HG03135 (cell line): ENCODE results near the gene SLC6A19.
"Not testable (repeated sequence)": the region's sequence is repeated elsewhere in the genome, so short reads cannot be mapped to it uniquely, and the experiment has no call there.

Source experiments
- ATAC-seq: cut with Tn5 transposase; IDR thresholded peaks from one replicate; pipeline ENCODE4 v1.9.1; 2021; ENCODE audit warnings: mild to moderate bottlenecking, moderate library complexity; ENCODE audit not compliant: unreplicated experiment

The SLC6A19 gene

DNA sequence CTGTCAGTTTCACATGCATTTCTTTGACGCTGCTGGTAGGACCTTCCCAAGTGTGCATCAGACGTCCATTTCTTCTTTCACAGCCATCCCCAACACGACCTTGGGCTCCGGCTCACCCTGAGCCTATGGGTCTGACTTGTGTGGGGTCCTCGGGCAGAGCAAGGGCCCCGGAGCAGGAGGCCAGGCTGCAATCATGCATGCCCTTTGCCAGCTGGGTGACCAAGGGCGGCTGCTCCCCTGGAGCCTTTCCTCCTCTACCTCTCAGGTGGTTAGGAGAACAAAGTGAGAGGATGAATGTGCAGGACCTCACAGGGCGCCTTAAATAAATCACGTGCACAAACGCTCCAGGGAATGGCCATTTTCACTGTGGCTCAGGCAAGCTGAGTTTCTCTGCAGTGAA, 60.2 kb downstream of the SLC6A19 start:
- ATAC-seq = no peak

DNA sequence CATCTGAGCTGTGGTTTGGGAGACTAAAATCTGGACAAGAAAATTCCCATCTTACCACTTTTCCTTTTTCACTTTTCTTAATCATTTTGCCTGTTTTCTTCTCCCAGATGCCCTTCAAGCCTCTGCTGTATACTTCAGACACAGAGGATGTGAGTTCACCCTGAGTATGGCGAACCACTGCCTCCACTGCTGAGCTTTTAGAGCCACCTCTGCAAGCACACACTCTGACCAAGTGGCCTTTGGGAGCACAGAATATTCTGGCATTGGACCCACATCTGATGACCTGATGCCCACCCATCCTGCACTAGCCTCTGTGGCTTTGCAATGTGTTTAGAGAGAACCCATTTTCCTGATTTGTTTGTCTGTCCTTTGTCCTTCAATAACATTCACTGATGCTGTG, 61.0 kb downstream of the SLC6A19 start:
- ATAC-seq = no peak

DNA sequence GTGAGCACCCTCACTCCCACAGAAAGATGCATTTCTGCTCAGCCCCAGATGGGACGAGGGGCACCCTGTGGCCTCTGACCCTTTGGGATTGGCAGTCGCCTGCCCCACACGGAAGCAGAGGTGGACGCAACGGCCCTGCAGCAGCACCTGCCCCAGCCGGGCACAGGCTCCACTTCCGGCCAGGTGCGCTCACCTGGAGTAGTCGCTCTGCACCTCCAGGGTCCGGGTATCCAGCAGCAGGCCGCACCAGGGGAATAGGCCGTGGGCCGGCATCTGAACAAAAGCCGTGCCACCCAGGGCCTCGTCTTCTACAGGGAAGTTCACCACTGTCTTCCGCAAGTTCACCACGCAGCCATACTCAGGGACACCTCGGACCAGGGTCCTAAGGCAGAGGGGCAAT, 62.8 kb downstream of the SLC6A19 start:
- no peak for ATAC-seq

DNA sequence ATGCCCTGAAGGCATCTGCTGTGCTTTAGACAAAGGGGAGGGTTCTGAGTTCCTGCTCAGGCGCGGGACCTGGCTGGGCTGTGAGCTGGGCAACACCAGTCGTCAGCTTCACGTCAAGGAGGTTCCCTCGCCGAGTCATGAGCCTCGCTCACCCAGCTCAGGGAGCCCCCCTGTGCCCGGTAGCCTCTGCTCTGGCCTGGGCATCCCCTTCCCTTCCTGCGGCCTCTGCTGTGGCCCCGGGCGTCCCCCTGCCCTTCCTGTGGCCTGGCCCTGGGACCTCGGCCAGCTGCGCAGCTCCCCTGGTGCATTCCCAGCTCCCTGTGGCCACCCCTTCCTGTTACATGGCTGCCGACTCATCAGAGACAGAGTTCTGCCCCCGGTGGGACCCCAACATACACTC, 63.6 kb downstream of the SLC6A19 start:
- ATAC-seq = no peak

DNA sequence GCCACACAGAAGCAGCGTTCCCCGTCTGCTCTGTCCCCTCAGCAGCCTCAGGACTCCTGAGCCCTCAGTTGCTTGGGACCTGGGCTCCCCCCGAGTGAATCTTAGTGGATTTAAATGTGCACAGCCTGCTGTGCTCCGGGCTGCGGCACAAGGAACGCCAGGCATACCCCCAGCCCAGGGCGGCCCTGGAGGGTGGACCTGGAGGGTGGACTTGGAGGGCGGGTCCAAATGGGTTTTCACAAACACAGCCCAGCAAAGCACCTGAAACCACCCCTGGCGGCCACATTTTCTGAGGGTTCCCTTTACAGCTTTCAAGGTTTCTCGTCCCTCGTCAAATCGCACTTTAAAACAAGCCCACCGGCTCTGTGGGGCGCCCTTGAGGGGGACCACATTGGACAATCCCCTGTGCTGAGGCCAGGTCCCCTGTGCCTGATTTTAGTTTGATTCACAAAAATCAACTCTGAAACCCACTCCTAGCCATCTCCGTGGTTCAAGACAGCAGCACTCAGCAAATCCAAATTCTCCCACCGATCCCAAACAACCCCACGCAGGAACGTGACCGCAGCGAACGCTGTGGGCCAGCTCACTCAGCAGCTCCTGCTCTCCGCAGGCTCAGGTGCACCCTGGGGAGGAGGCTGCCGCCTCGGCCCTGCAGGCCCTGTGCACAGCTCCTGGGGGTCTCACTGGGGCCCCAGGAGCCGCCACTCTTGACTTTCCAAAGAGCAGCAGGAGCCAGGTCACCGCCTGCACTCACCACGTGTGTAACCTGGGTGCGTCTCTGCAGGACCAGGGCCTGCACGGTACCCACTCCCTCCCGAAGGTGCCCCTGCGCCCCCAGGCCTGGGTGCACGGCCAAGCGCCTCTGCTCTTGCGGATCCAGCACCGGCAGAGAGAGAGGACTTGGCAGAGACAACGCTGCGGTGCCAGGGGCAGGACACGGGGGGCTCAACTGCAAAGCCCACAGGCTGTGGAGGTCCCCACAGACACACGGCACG, 64.4 kb downstream of the SLC6A19 start:
- ATAC-seq = no peak

DNA sequence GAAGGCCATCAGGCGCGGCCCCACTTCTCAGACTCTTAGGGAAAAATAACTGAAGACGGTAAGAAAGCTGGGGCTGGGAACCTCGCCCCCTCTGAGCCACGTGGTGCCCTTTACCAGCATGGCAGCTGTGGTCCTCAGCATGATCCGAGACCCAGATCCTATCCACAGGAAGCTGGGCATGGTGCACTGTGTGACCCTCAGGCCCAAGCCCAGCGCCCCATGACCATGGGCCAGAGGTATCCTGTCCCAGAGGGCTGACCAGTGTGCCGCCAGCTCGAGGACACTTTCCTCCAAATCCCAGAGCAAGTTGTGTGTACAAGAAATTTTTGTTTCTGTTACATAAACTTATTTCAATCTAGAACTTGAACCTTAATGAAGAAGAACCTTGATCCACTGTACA, 65.4 kb downstream of the SLC6A19 start:
- ATAC-seq = no peak

DNA sequence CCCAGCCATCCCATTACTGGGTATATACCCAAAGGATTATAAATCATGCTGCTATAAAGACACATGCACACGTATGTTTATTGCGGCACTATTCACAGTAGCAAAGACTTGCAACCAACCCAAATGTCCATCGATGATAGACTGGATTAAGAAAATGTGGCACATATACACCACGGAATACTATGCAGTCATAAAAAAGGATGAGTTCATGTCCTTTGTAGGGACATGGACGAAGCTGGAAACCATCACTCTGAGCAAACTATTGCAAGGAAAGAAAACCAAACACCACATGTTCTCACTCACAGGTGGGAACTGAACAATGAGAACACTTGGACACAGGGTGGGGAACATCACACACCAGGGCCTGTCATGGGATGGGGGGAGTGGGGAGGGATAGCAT, 66.1 kb downstream of the SLC6A19 start:
- ATAC-seq = not testable (repeated sequence)

DNA sequence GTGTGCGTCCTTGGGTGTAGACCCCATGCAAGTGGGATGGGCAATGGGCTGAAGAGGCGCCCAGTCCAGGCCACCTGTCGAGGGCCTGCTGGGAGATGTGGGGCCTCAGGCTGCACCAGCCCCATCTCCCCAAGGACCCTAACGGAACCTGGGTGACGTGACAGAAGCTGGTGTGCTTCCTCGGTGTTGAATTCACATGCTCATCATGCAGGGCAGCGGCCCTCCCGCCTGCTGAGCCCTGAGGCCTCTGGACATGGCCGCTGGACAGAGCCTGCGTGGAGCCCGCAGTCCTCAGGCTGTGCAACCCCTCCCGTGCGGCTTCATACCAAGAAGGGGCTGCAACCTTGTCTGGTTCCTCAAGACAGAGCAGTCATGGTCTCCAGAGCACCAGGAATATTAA, 66.7 kb downstream of the SLC6A19 start:
- ATAC-seq = no peak

DNA sequence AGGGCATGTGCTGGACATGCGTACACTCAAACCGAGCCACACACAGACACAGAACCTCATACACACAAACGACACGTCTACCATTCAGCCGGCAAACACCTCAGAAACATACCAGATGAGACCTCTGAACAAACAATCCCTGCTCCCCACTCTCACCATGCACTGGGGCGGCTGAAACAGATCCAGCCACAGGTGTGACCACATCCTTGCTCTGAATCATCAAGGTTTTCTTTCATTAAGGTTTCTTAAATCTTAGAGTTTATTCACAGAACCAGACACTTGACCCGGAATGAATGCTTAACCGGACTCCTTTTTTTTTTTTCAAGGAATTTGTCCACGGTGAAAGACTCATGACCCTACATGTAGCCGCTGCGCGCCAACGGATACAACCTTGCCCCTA, 67.3 kb downstream of the SLC6A19 start:
- ATAC-seq = no peak

DNA sequence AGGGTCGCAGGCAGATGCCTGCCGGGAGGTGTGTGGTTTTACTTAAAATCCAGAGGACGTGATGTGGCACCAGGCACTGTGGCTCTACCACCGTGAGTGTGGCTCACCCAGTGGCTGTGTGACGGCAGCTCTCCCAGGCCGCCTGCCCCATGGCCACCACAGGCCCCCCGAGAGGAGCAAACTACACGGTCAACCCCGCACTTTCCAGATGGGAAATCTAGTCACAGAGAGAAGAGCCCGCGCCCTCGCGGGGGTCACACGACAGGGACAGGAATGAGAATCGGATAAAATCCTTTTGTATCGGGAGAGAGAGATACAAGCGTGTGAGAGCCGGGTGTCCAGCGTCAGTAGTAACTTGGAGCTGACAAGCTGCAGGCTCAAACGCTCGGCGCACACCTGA, 69.0 kb downstream of the SLC6A19 start:
- no peak for ATAC-seq

DNA sequence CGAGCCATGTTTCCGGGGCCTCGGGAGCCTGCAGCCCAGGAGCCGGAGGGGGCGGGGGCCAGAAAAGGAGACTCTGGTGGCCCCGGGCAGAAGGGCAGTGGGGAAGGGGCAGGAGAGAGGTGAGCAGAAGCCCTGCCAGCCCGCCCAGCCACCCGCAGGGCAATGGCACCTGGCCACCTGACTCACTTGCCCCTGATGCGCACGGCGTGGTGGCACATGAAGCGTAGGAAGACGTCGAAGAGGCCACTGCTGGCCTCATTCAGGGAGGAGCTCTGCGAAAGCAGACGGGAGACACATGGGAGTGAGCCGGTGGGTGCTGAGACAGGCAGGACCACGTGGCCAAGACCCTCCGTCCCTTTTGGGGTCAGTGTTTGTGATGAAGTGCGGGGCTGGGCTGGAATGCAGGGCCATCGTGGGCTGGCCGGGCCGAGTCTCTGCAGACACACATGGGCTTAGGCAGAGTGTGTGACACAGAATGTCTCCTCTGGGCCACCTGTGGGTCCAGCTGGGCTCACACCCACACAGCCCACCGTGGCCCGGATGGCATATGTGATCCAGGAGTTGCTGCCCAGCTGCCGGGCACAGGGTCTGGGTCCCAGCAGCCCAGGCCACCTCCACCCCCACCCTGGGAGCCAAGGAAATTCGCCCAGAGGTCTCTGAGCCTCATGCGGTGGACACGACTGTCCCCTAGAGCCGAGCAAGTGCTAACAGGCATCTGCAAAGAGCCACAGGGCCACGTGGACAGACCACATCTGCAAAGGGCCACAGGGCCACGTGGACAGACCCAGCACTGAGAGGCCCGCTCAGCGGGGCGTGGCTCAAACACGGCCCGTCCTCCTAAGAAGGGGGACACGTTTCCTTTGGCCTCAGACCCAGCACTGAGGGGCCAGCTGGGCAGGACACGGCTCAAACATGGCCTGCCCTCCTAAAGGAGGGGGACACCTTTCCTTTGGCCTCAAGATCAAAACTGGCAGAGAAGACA, 69.8 kb downstream of the SLC6A19 start:
- ATAC-seq = no peak

DNA sequence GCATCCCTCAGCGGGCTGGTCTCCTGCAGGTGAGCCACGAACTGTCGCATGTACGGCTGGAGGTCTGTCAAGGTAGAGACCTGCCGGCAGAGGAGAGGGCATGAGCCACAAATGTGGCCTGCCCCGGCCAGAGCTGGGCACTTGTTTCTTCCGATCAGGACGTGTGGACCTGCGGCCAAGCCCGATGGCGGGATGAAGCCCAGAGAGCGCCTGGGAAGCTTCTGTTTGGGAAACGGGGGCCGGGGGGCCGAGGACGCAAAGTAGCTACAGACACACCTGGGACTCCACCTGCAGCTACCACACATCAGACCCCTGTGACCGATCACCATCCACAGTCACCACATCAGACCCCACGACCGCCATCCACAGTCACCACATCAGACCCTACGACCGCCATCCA, 70.8 kb downstream of the SLC6A19 start:
- ATAC-seq = no peak

DNA sequence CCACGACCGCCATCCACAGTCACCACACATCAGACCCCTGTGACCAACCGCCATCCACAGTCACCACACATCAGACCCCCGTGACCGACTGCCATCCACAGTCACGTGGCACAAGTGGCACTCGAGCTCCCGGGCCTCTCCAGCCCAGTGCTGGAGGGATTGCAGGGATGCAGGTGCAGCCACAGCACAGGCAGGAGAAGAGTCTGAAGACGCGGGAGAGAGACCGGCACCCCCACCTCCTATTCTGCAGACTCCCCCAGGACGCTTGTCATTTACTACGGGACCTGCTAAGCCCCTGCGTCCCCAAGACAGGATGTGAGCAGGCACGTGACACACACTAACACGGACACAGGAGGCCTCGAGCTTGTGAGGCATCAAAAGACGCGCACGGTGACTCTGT, 72.3 kb downstream of the SLC6A19 start:
- no peak for ATAC-seq

DNA sequence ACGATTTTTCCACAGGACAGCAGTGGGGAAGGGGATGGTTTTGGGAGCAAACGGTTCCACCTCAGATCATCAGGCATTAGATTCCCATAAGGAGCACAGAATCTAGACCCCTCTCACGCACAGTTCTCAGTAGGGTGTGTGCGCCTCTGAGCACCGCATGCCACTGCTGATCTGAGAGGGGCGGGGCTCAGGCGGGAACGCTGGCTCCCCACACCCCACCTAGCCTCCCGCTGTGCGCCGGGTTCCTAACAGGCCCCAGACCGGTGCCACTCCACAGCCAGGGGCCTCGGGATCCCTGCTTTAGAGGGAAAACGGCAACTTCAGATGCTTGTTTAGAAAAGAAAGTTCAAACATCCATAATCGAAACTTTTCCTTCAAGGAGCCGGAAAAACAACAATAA, 73.1 kb downstream of the SLC6A19 start:
- ATAC-seq = no peak
